ENCODE measurements around the gene IDI2.
"Not testable (repeated sequence)": the region's sequence is repeated elsewhere in the genome, so short reads cannot be mapped to it uniquely, and the experiment has no call there.

Gene IDI2

DNA sequence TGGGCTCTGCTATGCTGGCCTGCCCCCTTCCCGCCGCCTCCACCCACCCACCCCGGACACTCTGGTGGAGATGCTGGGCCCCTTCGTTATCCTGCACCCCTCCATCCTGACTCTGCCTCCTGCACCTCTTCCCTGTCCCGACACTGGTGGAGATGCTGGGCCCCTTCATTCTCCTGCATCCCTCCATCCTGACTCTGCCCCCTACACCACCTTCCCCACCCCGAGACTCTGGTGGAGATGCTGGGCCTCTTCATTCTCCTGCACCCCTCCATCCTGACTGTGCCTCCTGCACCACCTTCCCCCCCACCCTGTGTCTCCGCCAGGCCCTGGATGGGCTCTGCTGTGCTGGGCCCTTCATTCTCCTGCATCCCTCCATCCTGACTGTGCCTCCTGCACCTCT, 15.0 kb downstream of the IDI2 start:
- no peak for DNase-seq (ENCODE audit: low read depth)
- H3K4me3 ChIP-seq (ENCODE audit: low read depth, low read length) = no peak overlapping the region
- TF ChIP-seq, protein P1, sequence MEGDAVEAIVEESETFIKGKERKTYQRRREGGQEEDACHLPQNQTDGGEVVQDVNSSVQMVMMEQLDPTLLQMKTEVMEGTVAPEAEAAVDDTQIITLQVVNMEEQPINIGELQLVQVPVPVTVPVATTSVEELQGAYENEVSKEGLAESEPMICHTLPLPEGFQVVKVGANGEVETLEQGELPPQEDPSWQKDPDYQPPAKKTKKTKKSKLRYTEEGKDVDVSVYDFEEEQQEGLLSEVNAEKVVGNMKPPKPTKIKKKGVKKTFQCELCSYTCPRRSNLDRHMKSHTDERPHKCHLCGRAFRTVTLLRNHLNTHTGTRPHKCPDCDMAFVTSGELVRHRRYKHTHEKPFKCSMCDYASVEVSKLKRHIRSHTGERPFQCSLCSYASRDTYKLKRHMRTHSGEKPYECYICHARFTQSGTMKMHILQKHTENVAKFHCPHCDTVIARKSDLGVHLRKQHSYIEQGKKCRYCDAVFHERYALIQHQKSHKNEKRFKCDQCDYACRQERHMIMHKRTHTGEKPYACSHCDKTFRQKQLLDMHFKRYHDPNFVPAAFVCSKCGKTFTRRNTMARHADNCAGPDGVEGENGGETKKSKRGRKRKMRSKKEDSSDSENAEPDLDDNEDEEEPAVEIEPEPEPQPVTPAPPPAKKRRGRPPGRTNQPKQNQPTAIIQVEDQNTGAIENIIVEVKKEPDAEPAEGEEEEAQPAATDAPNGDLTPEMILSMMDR (IDR thresholded peaks at IDR 0.05; ENCODE audit: control insufficient read depth, extremely low read depth, insufficient read depth) = no peak

DNA sequence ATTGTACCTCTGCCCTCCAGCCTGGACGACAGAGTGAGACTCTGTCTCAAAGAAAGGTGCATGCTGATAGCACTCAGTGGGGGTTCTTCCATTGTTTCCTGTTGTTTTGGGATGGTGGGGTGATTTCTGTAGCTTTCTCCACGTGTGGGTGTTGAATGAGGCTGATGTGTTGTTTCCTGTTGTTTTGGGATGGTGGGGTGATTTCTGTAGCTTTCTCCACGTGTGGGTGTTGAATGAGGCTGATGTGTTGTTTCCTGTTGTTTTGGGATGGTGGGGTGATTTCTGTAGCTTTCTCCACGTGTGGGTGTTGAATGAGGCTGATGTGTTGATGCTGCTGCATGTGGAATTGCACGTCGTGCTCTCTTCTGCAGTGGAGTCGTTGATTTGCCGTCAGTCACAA, 15.7 kb downstream of the IDI2 start:
- not testable (repeated sequence) for H3K4me3 ChIP-seq (ENCODE audit: low read depth, low read length); DNase-seq (ENCODE audit: low read depth)

DNA sequence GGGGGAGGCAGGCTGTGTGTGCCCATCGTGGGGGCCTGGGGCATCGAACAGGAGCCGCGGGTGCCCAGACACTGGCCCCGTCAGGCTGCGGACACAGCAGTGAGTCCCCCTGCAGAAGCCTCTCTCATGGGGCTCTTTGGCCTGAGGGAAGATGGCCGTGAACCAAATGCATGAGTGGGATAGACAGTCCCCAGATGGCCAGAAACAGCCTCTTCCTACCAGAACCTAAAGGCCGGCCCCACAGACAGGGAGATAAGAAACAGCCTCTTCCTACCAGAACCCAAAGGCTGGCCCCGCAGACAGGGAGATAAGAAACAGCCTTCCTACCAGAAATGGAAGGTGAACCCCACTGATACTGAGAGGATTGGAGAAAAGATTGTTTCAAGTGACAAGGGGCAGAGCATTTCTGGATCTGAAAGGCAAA, 16.6 kb downstream of the IDI2 start:
- DNase-seq (ENCODE audit: low read depth) = no peak
- no peak overlapping the region for H3K4me3 ChIP-seq (ENCODE audit: low read depth, low read length)
- TF ChIP-seq, protein P1 (IDR thresholded peaks at IDR 0.05; ENCODE audit: control insufficient read depth, extremely low read depth, insufficient read depth) = no peak

DNA sequence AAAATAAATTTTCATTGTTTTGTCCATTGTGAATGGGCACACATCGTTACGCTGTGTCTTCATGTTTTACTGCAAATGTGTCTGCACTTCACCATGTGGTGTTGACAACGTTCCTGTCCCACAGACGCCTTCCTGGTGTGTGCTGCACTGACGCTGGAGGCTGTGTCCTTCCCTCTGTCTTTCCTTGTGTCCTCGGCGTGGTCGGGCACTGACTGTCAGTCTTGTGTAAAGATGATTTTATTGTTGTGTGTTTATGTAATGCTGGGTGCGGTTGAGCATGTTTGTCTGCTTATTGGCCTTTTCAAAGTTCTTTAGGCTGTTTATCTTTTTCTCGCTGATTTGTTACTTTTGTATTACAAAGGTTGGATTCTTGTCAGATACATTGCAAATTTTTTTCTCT, 18.1 kb downstream of the IDI2 start:
- TF ChIP-seq, protein P1 (IDR thresholded peaks at IDR 0.05; ENCODE audit: control insufficient read depth, extremely low read depth, insufficient read depth) = no peak
- DNase-seq (ENCODE audit: low read depth) = no peak

DNA sequence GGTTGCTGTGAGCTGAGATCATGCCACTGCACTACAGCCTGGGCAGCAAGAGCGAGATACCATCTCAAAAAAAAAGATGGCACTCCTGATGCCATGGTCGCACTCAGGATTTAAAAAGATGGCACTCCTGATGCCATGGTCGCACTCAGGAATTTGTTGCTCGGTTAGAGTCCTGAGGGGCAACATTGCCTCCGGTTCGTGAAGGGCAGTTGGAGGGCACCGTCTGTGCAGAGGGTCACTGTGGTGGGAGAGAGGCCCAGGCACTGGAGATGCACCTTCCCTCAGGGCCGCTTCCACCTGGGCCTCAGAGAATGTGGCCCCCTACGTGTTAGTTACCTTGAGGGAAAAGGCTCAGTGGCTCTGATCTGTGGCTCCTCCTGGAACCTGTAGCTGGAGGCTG, 19.1 kb downstream of the IDI2 start:
- TF ChIP-seq, protein P1 (IDR thresholded peaks at IDR 0.05; ENCODE audit: control insufficient read depth, extremely low read depth, insufficient read depth) = no peak
- DNase-seq (ENCODE audit: low read depth) = no peak
- no peak overlapping the region for H3K4me3 ChIP-seq (ENCODE audit: low read depth, low read length)

More for the DNA sequence above, 18.1 kb downstream of the IDI2 start:
- no peak overlapping the region for H3K4me3 ChIP-seq (ENCODE audit: low read depth, low read length)

DNA sequence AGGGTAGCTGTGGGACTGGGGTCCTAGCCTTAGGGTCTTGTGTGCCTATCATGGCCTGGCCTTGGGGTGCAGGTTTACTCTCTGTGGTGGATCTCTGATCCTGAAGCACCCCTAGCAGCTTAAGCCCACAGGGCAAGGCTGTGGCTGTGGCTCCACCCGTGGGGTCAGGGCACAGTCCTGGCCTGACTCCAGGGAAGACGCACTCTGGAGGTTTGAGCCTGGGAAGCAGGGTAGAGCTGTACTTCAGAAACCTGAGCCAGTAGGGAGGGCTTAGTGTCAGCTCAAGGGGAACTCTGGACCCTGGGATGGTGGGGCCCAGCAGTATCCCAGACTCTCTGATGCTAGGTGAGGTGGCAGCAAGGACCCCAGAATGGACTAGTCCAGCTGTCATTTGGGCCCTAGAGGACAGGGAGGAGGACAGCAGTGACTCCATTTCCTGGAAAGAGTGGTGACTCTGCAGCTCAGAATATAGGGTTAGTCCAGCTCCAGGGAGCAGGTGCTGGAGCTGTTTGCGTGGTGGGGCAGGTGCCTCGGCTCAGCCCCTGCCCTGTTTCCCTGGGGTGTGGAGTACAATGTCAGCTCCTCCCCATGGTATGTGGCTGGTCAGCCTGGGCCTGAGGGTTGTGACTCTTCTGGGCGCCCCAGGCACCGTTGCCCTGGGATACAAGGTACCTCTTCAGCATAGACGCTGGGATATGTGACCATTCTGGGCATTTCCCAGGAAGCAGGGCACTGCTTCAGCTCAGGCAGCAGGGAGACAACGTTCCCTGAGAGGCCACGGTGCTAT, 21.6 kb downstream of the IDI2 start:
- TF ChIP-seq, protein P1 (IDR thresholded peaks at IDR 0.05; ENCODE audit: control insufficient read depth, extremely low read depth, insufficient read depth) = no peak
- no peak overlapping the region for H3K4me3 ChIP-seq (ENCODE audit: low read depth, low read length)
- DNase-seq (ENCODE audit: low read depth) = no peak

DNA sequence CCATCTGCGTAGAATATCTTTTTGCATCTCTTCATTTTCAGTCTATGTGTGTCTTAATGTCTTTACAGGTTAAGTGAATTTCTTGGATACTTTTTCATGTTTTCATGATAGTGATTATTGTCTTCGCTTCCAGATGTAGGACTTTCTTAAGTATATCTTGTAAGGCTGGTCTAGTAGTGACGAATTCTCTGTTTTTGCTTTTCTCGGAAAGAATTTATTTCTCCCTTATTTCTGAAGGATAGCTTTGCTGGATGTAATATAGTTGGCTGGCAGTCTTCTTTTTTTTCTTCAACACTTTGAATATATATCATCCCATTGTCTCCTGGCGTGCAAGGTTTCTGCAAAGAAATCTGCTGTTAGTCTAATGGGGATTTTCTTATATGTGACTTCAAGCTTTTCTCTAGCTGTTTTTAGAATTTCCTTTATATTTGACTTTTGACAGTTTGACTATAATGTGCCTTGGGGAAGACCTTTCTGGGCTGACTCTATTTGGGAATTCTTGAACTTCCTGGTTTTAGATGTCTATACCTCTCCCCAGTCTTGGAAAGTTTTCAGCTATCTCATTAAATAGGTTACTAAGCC, 23.1 kb downstream of the IDI2 start:
- no peak for DNase-seq (ENCODE audit: low read depth)
- TF ChIP-seq, protein P1 (IDR thresholded peaks at IDR 0.05; ENCODE audit: control insufficient read depth, extremely low read depth, insufficient read depth) = no peak
- H3K4me3 ChIP-seq (ENCODE audit: low read depth, low read length) = no peak overlapping the region

All from LNCaP clone FGC (cell line).